ENCODE results near the gene TRMT10B.
"Not testable (repeated sequence)": the region's sequence is repeated elsewhere in the genome, so short reads cannot be mapped to it uniquely, and the experiment has no call there.

- not testable (repeated sequence) for TF ChIP-seq POLR2A (IDR thresholded peaks at IDR 0.05)
- TF ChIP-seq, protein P1, sequence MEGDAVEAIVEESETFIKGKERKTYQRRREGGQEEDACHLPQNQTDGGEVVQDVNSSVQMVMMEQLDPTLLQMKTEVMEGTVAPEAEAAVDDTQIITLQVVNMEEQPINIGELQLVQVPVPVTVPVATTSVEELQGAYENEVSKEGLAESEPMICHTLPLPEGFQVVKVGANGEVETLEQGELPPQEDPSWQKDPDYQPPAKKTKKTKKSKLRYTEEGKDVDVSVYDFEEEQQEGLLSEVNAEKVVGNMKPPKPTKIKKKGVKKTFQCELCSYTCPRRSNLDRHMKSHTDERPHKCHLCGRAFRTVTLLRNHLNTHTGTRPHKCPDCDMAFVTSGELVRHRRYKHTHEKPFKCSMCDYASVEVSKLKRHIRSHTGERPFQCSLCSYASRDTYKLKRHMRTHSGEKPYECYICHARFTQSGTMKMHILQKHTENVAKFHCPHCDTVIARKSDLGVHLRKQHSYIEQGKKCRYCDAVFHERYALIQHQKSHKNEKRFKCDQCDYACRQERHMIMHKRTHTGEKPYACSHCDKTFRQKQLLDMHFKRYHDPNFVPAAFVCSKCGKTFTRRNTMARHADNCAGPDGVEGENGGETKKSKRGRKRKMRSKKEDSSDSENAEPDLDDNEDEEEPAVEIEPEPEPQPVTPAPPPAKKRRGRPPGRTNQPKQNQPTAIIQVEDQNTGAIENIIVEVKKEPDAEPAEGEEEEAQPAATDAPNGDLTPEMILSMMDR (IDR thresholded peaks at IDR 0.05) = not testable (repeated sequence)
Measured at GRCh38 chr9:37825174-37825573, 71.6 kb downstream of the TRMT10B start.
